HepG2 (cell line): ENCODE measurements around the gene RPS6KB2. TPM values are rescaled to one million over a fixed set of nuclear protein-coding genes. Genes with fewer than 3 reads are reported as not detected.

Experiments
- ARID3A ChIP-seq: IDR thresholded peaks from 2 replicates; pipeline ENCODE4 v1.6.1; 2012; ENCODE audit warnings: low read depth, low read length, improper control_type of control experiment
- ELF1 ChIP-seq: sonication (generic); formaldehyde crosslinking; IDR thresholded peaks from 2 replicates; pipeline ENCODE4 v1.4.0; 2020; ENCODE audit warnings: missing genetic modification reagents
- TCF7L2 ChIP-seq: IDR thresholded peaks from 2 replicates; pipeline ENCODE4 v1.6.1; 2011; ENCODE audit warnings: mild to moderate bottlenecking, low read depth, low read length, moderate library complexity
- TOPORS ChIP-seq: sonication (generic); formaldehyde crosslinking; IDR thresholded peaks from 2 replicates; pipeline ENCODE4 v1.8.0; 2023; ENCODE audit warnings: mild to moderate bottlenecking, missing genetic modification reagents
- ZNF121 ChIP-seq: sonication (generic); formaldehyde crosslinking; IDR thresholded peaks from 2 replicates; pipeline ENCODE4 v1.5.0; 2020; ENCODE audit warnings: mild to moderate bottlenecking, missing genetic modification reagents
- ZNF230 ChIP-seq: sonication (generic); formaldehyde crosslinking; IDR thresholded peaks from 2 replicates; pipeline ENCODE4 v1.4.0; 2020; ENCODE audit warnings: mild to moderate bottlenecking, missing genetic modification reagents
- ZNF609 ChIP-seq: sonication (generic); formaldehyde crosslinking; IDR thresholded peaks from 2 replicates; pipeline ENCODE4 v1.4.0; 2020; ENCODE audit warnings: mild to moderate bottlenecking, missing genetic modification reagents, borderline replicate concordance
- polyA plus RNA-seq, 8 experiments: library from polyadenylated mRNA; depleted of rRNA in 3 of 8; stranded (reverse) in 7 of 8; unstranded in 1 of 8; fragments of >200 nt; fragmentation: Illumina TruSeq in 4 of 8; extraction: Trizol in 4 of 8; gene quantifications; 2 replicates each; pipeline versions ENCODE4 v1.2.1 to v1.2.3, GENCODE V29; 2011 to 2016; ENCODE audit warnings: low read depth in 4 of 8, missing spikeins in 1 of 8, mixed read lengths in 1 of 8; ENCODE audit not compliant: insufficient read depth in 1 of 8
- total RNA-seq, 5 experiments: library from RNA; depleted of rRNA; stranded (reverse); fragments of >200 nt; fragmentation: Illumina TruSeq; extraction: Trizol; gene quantifications; 2 replicates each; pipeline ENCODE4 v1.2.3, GENCODE V29; 2016; ENCODE audit warnings: low read depth in 1 of 5
- TF ChIP-seq, protein P1 (sequence below): sonication (generic); formaldehyde crosslinking; IDR thresholded peaks from 2 replicates; pipeline ENCODE4 v1.8.0; 2022; ENCODE audit warnings: mild to moderate bottlenecking, missing genetic modification reagents, moderate library complexity
- TF ChIP-seq, protein P2 (sequence below): sonication (generic); formaldehyde crosslinking; IDR thresholded peaks from 2 replicates; pipeline ENCODE4 v1.5.0; 2020; ENCODE audit warnings: mild to moderate bottlenecking, missing genetic modification reagents
- TF ChIP-seq, protein P3 (sequence below): sonication (generic); formaldehyde crosslinking; IDR thresholded peaks from 2 replicates; pipeline ENCODE4 v1.5.0; 2020; ENCODE audit warnings: mild to moderate bottlenecking, missing genetic modification reagents, borderline replicate concordance
- TF ChIP-seq, protein P4 (sequence below): sonication (generic); formaldehyde crosslinking; IDR thresholded peaks from 2 replicates; pipeline ENCODE4 v1.5.1; 2020; ENCODE audit warnings: mild to moderate bottlenecking, missing genetic modification reagents, moderate library complexity
- TF ChIP-seq, protein P5 (sequence below): sonication (generic); formaldehyde crosslinking; IDR thresholded peaks from 2 replicates; pipeline ENCODE4 v1.4.0; 2020; ENCODE audit warnings: missing genetic modification reagents

Gene RPS6KB2
- total and polyA plus RNA-seq, 2 of the 13 experiments (the other 11 are each of a cell fraction or from before 2014, with no cell fraction given) = 52.9 to 54.8 TPM

DNA sequence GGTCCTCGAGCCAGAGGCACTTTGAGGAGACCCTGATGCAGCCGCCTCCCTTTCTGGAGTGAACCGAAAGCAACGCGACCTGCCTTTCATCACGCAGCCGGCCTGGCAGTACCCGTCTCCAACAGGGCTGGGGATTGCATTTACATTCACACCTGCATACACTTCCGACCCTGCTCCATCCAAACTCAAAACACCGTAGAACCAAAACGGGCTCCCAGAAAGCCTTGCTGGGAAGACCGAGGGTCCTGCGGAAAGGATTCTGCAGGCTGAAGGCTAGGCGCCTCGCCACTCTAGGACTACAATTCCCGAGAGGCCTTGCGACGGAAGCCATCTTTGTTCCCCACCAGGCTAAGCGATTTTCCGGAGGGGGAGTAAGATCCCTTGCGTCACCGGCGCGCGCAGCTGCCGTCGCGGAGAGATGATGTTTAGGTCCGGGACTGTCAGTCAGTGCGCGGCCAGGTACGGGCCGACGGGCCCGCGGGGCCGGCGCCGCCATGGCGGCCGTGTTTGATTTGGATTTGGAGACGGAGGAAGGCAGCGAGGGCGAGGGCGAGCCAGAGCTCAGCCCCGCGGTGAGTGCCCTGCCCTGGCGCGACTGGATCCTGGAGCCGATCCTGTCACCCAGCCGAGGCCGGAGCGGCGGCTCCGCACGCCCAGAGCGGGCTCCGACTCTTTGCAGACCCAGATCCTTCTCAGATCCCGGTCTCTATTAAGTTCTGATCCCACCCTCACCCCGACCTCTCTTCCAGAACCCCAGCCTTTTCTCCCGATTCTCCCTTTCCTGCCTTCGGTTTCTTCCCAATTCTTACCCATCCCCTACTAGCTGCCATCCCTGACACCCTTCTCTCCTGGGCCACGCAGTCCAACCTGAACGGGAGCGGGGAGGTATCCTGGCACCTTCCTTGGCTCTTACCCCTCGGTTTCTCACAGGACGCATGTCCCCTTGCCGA, at the start of gene RPS6KB2 (continued):
- TF ChIP-seq, protein P1, sequence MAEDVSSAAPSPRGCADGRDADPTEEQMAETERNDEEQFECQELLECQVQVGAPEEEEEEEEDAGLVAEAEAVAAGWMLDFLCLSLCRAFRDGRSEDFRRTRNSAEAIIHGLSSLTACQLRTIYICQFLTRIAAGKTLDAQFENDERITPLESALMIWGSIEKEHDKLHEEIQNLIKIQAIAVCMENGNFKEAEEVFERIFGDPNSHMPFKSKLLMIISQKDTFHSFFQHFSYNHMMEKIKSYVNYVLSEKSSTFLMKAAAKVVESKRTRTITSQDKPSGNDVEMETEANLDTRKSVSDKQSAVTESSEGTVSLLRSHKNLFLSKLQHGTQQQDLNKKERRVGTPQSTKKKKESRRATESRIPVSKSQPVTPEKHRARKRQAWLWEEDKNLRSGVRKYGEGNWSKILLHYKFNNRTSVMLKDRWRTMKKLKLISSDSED = no peak
- TF ChIP-seq, protein P2, sequence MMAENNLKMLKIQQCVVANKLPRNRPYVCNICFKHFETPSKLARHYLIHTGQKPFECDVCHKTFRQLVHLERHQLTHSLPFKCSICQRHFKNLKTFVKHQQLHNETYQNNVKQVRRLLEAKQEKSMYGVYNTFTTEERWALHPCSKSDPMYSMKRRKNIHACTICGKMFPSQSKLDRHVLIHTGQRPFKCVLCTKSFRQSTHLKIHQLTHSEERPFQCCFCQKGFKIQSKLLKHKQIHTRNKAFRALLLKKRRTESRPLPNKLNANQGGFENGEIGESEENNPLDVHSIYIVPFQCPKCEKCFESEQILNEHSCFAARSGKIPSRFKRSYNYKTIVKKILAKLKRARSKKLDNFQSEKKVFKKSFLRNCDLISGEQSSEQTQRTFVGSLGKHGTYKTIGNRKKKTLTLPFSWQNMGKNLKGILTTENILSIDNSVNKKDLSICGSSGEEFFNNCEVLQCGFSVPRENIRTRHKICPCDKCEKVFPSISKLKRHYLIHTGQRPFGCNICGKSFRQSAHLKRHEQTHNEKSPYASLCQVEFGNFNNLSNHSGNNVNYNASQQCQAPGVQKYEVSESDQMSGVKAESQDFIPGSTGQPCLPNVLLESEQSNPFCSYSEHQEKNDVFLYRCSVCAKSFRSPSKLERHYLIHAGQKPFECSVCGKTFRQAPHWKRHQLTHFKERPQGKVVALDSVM = no peak
- TF ChIP-seq, protein P3, sequence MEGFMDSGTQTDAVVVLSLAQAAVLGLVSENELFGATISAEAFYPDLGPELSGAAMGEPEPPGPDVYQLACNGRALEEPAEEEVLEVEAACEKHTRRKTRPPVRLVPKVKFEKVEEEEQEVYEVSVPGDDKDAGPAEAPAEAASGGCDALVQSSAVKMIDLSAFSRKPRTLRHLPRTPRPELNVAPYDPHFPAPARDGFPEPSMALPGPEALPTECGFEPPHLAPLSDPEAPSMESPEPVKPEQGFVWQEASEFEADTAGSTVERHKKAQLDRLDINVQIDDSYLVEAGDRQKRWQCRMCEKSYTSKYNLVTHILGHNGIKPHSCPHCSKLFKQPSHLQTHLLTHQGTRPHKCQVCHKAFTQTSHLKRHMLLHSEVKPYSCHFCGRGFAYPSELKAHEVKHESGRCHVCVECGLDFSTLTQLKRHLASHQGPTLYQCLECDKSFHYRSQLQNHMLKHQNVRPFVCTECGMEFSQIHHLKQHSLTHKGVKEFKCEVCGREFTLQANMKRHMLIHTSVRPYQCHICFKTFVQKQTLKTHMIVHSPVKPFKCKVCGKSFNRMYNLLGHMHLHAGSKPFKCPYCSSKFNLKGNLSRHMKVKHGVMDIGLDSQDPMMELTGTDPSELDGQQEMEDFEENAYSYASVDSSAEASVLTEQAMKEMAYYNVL = no peak
- TF ChIP-seq, protein P4, sequence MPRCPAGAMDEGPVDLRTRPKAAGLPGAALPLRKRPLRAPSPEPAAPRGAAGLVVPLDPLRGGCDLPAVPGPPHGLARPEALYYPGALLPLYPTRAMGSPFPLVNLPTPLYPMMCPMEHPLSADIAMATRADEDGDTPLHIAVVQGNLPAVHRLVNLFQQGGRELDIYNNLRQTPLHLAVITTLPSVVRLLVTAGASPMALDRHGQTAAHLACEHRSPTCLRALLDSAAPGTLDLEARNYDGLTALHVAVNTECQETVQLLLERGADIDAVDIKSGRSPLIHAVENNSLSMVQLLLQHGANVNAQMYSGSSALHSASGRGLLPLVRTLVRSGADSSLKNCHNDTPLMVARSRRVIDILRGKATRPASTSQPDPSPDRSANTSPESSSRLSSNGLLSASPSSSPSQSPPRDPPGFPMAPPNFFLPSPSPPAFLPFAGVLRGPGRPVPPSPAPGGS (CRISPR knock-in tag) = no peak
- no peak for TF ChIP-seq ARID3A
- TF ChIP-seq ZNF609 (CRISPR knock-in tag) = no peak
- no peak for TF ChIP-seq ZNF121 (CRISPR knock-in tag)
- TF ChIP-seq TCF7L2 = no peak
- TF ChIP-seq TOPORS (CRISPR knock-in tag) = no peak
- no peak; the same call in 1 of the 2 replicates for TF ChIP-seq ZNF230 (CRISPR knock-in tag)
- TF ChIP-seq, protein P5, sequence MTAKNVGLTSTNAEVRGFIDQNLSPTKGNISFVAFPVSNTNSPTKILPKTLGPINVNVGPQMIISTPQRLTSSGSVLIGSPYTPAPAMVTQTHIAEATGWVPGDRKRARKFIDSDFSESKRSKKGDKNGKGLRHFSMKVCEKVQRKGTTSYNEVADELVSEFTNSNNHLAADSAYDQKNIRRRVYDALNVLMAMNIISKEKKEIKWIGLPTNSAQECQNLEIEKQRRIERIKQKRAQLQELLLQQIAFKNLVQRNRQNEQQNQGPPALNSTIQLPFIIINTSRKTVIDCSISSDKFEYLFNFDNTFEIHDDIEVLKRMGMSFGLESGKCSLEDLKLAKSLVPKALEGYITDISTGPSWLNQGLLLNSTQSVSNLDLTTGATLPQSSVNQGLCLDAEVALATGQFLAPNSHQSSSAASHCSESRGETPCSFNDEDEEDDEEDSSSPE = peak; percentile 81
- peak; percentile 92 for TF ChIP-seq ELF1
